Activated CD8-positive, alpha-beta T cell treated with anti-CD3 and anti-CD28 coated beads for 36 hours (primary cell): Measurements from ENCODE around the gene ACCS. TPM values are rescaled to one million over a fixed set of nuclear protein-coding genes. Genes with fewer than 3 reads are reported as not detected.

Experiments
- ATAC-seq: fragments of 200-7000 bp; cut with Tn5 transposase; one replicate; pipeline ENCODE4 v1.10.0; 2021; ENCODE audit warnings: mild to moderate bottlenecking, moderate library complexity
- CTCF ChIA-PET: fragments of 350-600 bp; sonication (Branson Sonifier 250); formaldehyde crosslinking; loops from one replicate; lab custom pipeline; 2021; ENCODE audit warnings: antibody characterized with exemption; lab: Charles Lee
- POLR2A ChIA-PET: fragments of 350-600 bp; sonication (Branson Sonifier 250); formaldehyde crosslinking; loops from one replicate; lab custom pipeline; 2021; ENCODE audit warnings: antibody characterized with exemption; lab: Charles Lee
- DNase-seq: peaks from one replicate; pipeline ENCODE4 v3.0.0-alpha.2; 2020
- H3K27ac Mint-ChIP-seq: one replicate; pipeline ENCODE4 v1.8.0; 2021; ENCODE audit warnings: mild to moderate bottlenecking, mixed read lengths
- H3K27me3 Mint-ChIP-seq: one replicate; pipeline ENCODE4 v1.8.0; 2021; ENCODE audit warnings: mixed read lengths
- H3K36me3 Mint-ChIP-seq: one replicate; pipeline ENCODE4 v1.8.0; 2021; ENCODE audit warnings: low read depth, mixed read lengths
- H3K4me1 Mint-ChIP-seq: one replicate; pipeline ENCODE4 v1.8.0; 2021; ENCODE audit warnings: low read depth, mixed read lengths
- H3K4me3 Mint-ChIP-seq: one replicate; pipeline ENCODE4 v1.8.0; 2021; ENCODE audit warnings: mild to moderate bottlenecking, moderate library complexity, mixed read lengths
- H3K9me3 Mint-ChIP-seq: one replicate; pipeline ENCODE4 v1.8.0; 2021; ENCODE audit warnings: mixed read lengths
- intact Hi-C: fragments of 100-400 bp; cut with micrococcal nuclease; formaldehyde crosslinking; loops from one replicate; pipeline ENCODE4 v1.10.0; 2022
- total RNA-seq, 2 experiments: library from RNA; stranded (reverse); gene quantifications; one replicate each; pipeline ENCODE4 v1.2.3, GENCODE V29; 2021
- TF ChIP-seq, protein P1 (sequence below): fragments of 200-600 bp; IDR thresholded peaks from one replicate; pipeline ENCODE4 v1.8.0; 2022; ENCODE audit warnings: antibody characterized with exemption, mild to moderate bottlenecking

ACCS gene
- total RNA-seq, 2 experiments from 2014 or later = 6.7 to 7.1 TPM

DNA sequence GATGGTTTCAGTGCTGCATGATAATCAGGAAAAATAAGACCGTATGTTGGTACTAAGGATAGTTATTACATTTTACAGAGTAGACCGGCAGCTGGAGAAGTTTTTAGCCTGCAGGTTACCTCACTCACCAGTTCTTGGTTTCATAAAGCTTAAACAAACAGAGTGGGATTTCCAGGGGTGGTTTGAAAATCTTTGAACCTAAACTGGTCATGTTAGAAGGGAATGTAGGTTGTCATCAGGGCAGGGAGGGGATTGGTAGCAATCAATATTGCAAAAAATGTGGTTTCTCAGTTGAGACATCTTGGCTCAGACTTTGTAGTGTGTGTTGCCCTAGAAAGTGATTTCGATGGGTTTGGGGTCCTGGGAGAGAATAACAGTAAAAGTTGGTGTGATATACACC is 46.9 kb downstream of the ACCS start:
- Mint-ChIP-seq H3K4me1 (peaks cover 14% of the 10 kb centered on the region), H3K9me3 (no peaks in the 10 kb centered on the region), H3K27me3 (no peaks in the 10 kb centered on the region), H3K36me3 (peaks cover 35% of the 10 kb centered on the region), H3K27ac (no peak overlapping the region), H3K4me3 (no peak overlapping the region)
- intact Hi-C loops = no loop called here
- ATAC-seq (no peak), DNase-seq (no peak)
- TF ChIP-seq, protein P1, sequence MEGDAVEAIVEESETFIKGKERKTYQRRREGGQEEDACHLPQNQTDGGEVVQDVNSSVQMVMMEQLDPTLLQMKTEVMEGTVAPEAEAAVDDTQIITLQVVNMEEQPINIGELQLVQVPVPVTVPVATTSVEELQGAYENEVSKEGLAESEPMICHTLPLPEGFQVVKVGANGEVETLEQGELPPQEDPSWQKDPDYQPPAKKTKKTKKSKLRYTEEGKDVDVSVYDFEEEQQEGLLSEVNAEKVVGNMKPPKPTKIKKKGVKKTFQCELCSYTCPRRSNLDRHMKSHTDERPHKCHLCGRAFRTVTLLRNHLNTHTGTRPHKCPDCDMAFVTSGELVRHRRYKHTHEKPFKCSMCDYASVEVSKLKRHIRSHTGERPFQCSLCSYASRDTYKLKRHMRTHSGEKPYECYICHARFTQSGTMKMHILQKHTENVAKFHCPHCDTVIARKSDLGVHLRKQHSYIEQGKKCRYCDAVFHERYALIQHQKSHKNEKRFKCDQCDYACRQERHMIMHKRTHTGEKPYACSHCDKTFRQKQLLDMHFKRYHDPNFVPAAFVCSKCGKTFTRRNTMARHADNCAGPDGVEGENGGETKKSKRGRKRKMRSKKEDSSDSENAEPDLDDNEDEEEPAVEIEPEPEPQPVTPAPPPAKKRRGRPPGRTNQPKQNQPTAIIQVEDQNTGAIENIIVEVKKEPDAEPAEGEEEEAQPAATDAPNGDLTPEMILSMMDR = no peak
- ChIA-PET CTCF (no interaction called here), POLR2A (no interaction called here)

DNA sequence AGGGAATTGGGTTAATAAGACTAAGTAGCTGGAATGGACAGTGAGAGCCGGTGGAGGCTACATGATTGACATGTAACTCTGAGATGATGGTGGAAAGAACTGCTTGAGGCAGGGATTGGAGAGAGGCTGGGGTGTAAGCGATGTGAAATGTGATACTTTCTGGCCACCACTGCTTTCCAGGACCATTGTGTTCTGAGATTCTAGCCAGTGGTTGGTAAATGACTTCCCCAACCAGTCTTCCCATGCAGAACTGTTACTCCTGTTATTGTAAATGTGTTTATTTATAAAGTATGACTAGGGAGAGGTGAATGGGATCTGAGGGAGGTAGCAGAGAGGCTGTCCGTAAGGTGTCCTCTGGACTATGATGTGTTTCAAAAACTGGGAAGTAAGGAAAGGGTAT is 47.5 kb downstream of the ACCS start:
- TF ChIP-seq, protein P1 = no peak
- intact Hi-C loops = no loop called here
- CTCF ChIA-PET = no interaction called here
- Mint-ChIP-seq H3K4me1 (peaks cover 14% of the 10 kb centered on the region), H3K9me3 (no peaks in the 10 kb centered on the region), H3K4me3 (no peak overlapping the region), H3K27me3 (no peaks in the 10 kb centered on the region), H3K36me3 (peaks cover 37% of the 10 kb centered on the region), H3K27ac (no peak overlapping the region)
- DNase-seq = no peak
- POLR2A ChIA-PET = no interaction called here
- ATAC-seq = no peak

DNA sequence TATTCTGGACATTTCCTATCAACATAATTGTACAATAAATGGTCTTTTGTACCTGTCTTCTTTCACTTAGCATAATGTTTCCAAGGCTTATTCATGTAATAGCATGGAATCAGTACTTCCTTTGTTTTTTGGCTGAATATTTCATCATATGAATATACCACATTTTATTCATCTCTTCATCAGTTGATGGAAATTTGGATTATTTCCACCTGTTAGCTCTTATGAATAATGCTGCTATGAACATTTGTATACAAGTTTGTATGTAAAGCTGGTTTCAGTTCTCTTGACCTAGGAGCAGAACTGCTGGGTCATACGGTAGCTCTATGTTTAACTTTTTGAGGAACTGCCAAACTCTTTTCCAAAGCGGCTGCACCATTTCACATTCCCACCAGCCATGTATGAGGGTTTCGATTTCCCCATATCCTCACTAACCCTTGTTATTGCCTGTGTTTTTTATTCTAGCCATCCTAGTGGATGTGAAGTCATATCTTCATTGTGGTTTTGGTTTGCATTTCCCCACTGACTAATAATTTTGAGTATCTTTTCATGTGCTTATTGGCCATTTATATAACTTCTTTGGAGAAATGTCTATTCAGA is 50.3 kb downstream of the ACCS start:
- Mint-ChIP-seq H3K27ac (no peak overlapping the region), H3K9me3 (no peaks in the 10 kb centered on the region), H3K27me3 (no peaks in the 10 kb centered on the region), H3K4me3 (no peak overlapping the region), H3K36me3 (peaks cover 39% of the 10 kb centered on the region), H3K4me1 (peaks cover 5% of the 10 kb centered on the region)
- ATAC-seq (no peak), DNase-seq (no peak)
- ChIA-PET CTCF (interaction anchor here (0.7 to 2.2 kb wide), 4 partner anchors 11 to 62 kb away, joined by 3 to 8 read pairs (median 4); partner anchors contain the start of gene EXT2), POLR2A (interaction anchor here (0.6 kb wide), 1 partner anchor 18 kb away, joined by 3 read pairs; no protein-coding TSS in a partner anchor)
- TF ChIP-seq, protein P1 = no peak
- intact Hi-C loops = no loop called here

DNA sequence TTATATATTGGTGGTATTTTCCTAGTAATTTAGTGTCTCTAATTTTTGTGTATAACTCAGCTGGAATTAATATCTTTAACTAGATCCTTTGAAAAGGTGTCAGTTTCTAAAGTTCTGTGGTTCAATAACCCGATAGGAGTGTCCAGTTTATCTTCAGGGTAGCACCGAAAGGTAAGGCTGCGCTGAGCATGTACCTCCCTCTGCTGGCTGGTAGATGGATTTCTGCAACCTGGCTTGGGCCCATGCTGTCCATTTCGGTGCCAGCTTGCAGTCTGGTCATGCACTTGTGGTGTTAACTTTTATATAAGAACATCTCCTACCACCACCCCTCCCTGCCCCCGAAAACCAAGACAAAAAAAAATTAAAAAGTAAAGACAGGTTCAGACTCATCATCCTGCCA is 54.1 kb downstream of the ACCS start:
- Mint-ChIP-seq H3K27me3 (no peaks in the 10 kb centered on the region), H3K36me3 (peaks cover 36% of the 10 kb centered on the region), H3K9me3 (no peaks in the 10 kb centered on the region), H3K4me1 (no peaks in the 10 kb centered on the region), H3K27ac (no peak overlapping the region), H3K4me3 (no peak overlapping the region)
- no peak for ATAC-seq
- intact Hi-C loops = no loop called here
- no peak for DNase-seq
- TF ChIP-seq, protein P1 = no peak
- POLR2A ChIA-PET = no interaction called here
- CTCF ChIA-PET = interaction anchor here (0.9 to 2.2 kb wide), 7 partner anchors 10 to 268 kb away, joined by 3 to 14 read pairs (median 4); partner anchors contain the start of gene EXT2

DNA sequence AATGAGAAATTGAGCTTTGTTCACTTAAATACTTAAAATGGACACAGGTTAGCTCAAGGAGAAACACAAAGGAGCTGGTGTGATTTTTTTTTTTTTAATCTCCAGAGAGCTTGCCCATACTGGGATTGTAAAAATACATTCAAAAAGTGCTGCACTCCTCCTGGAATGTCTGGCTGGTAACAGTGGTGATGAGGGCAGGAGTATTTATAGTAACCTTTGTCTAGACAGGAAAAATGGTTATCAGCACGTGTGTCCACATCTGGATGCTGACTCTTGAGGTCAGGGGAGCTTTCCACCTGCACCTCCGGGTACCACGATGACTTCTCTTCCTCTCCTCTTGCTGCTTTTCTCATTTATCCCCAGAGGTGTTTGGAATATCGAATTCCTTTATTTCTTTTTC is 59.5 kb downstream of the ACCS start:
- no peak for ATAC-seq
- no peak for DNase-seq
- Mint-ChIP-seq H3K27ac (no peak overlapping the region), H3K36me3 (peaks cover 30% of the 10 kb centered on the region), H3K27me3 (no peaks in the 10 kb centered on the region), H3K4me1 (no peaks in the 10 kb centered on the region), H3K9me3 (no peaks in the 10 kb centered on the region), H3K4me3 (no peak overlapping the region)
- intact Hi-C loops = no loop called here
- TF ChIP-seq, protein P1 = no peak
- ChIA-PET POLR2A (no interaction called here), CTCF (no interaction called here)
